GM21360 (cell line): Measurements from ENCODE around the gene PPIE.

Experiments used
- ATAC-seq: cut with Tn5 transposase; IDR thresholded peaks from one replicate; pipeline ENCODE4 v1.9.1; 2021; ENCODE audit warnings: mild to moderate bottlenecking, moderate library complexity; ENCODE audit not compliant: unreplicated experiment

PPIE gene

GRCh38 chr1:39800471-39800835, 61.8 kb downstream of the PPIE start:
- no peak for ATAC-seq

GRCh38 chr1:39802496-39803260, 64.0 kb downstream of the PPIE start:
- ATAC-seq = no peak

GRCh38 chr1:39805385-39805784, 66.7 kb downstream of the PPIE start:
- no peak for ATAC-seq

GRCh38 chr1:39808784-39809517, 70.3 kb downstream of the PPIE start:
- ATAC-seq = no peak

GRCh38 chr1:39812913-39813312, 74.2 kb downstream of the PPIE start:
- ATAC-seq = no peak
